ENCODE results near the gene ADD2. TPM values are rescaled to one million over a fixed set of nuclear protein-coding genes. Genes with fewer than 3 reads are reported as not detected.

ADD2 gene
- total RNA-seq, 3 donors from 2014 or later: 0.43 to 4.0 (median 1.1) TPM

DNA sequence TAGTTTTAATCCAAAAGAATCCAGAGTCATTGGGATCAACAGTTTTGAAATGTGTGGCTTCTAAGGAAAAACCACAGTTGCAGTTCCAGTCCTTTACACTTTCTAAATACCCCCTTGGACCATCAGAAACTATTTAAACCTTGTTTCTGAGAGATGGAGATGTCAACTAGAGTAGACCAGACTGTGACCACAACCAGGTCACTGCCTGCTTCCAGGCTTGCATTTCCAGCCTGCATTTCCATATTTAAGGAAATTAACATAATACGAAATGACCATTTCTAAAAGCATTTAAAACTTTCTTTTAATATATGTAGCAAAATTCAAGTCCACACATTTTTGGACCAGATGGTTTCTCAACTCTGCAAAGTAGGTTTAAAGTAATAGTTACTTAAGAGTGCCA is 38.4 kb downstream of the ADD2 start:
- intact Hi-C loops (cut with DNase I, micrococcal nuclease): no loop called here
- no peak for ATAC-seq

DNA sequence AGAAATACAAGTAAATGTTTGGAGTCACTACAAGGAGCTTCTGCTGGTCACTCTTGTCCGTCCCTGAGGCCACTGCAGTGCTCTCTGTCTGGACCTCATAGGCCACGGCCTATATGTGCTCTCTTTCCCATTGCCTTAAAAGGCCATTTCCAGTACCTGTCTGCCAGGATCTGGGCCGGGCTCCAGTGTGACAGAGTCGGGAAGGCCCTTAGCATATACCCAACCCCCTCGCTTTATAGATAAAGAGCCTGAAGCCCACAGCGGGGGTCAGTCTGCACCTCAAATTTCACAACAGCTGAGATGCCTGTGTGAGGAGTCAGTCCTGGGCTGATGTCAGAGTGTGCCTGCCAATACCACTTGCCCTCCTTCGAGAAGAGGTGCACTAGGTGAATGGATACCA is 39.9 kb downstream of the ADD2 start:
- ATAC-seq: no peak
- H3K4me1 ChIP-seq (ENCODE audit: low read depth): no peaks in the 10 kb centered on the region
- DNase-seq: no peak
- H3K4me3 ChIP-seq: no peak overlapping the region
- H3K9me3 ChIP-seq: no peaks in the 10 kb centered on the region
- intact Hi-C loops (cut with DNase I, micrococcal nuclease): no loop called here
- H3K36me3 ChIP-seq (ENCODE audit: low read depth): no peaks in the 10 kb centered on the region
- TF ChIP-seq, protein P1, sequence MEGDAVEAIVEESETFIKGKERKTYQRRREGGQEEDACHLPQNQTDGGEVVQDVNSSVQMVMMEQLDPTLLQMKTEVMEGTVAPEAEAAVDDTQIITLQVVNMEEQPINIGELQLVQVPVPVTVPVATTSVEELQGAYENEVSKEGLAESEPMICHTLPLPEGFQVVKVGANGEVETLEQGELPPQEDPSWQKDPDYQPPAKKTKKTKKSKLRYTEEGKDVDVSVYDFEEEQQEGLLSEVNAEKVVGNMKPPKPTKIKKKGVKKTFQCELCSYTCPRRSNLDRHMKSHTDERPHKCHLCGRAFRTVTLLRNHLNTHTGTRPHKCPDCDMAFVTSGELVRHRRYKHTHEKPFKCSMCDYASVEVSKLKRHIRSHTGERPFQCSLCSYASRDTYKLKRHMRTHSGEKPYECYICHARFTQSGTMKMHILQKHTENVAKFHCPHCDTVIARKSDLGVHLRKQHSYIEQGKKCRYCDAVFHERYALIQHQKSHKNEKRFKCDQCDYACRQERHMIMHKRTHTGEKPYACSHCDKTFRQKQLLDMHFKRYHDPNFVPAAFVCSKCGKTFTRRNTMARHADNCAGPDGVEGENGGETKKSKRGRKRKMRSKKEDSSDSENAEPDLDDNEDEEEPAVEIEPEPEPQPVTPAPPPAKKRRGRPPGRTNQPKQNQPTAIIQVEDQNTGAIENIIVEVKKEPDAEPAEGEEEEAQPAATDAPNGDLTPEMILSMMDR (IDR thresholded peaks at IDR 0.05): no peak

More for the DNA sequence above, 38.4 kb downstream of the ADD2 start:
- Histone ChIP-seq H3K4me3 (no peak overlapping the region), H3K4me1 (ENCODE audit: low read depth) (no peaks in the 10 kb centered on the region), H3K9me3 (no peaks in the 10 kb centered on the region), H3K36me3 (ENCODE audit: low read depth) (no peaks in the 10 kb centered on the region)
- TF ChIP-seq, protein P1 (IDR thresholded peaks at IDR 0.05): no peak
- no peak for DNase-seq

DNA sequence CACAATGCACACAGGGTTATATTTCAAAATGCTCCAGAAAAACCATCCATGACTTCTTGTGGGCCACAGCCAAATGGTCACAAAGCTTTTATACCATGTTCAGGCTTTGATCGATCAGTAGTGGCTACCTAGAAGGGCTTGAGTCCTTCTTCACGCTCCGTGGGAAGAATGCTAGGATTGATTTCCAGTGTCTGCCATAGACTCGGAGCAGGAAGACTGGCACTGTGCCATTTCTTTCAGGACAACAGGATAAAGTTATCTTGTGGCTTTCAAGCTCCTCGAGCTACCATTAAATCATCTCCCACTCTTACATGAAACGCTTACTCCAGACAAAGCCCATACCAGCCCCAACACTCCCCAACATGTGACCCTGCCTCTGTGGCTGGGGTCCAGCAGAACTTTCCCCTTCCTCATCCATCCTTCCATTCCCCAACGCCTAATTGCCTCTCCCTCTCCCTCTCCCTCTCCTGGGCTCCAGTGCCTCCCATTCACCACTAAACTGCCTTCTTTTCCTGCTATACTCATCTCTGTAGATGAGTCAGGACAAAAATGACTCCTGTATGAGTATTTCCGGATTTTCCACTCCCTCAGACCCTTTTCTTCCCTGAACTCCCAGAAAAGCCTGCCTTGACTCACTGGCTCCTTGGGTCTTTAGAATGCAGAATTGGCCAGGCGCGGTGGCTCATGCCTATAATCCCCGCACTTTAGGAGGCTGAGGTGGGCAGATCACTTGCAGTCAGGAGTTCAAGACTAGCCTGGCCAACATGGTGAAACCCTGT is 40.9 kb downstream of the ADD2 start:
- no peaks in the 10 kb centered on the region for H3K9me3 ChIP-seq
- TF ChIP-seq, protein P1 (IDR thresholded peaks at IDR 0.05): no peak
- ATAC-seq (no peak), DNase-seq (no peak)
- H3K36me3 ChIP-seq (ENCODE audit: low read depth): no peaks in the 10 kb centered on the region
- intact Hi-C loops (cut with DNase I, micrococcal nuclease): no loop called here
- H3K4me3 ChIP-seq: no peak overlapping the region
- H3K4me1 ChIP-seq (ENCODE audit: low read depth): no peaks in the 10 kb centered on the region

DNA sequence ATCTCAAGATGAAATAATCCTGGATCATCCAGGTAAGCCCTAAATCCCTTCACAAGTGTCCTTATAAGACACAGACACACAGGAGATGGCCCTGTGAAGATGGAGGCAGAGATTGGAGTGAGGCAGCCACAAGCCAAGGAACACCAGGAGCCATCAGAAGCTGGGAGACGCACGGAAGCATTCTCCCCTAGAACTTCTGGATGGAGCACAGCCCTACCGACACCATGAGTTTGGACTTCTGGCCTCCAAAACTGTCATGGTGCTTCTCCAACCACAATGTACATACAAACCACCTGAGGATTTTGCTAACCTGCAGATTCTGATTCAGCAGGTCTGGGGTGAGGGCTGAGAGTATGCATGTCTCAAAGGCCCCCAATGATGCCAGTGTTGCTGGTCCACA is 42.5 kb downstream of the ADD2 start:
- Histone ChIP-seq H3K4me3 (no peak overlapping the region), H3K36me3 (ENCODE audit: low read depth) (no peaks in the 10 kb centered on the region), H3K4me1 (ENCODE audit: low read depth) (no peaks in the 10 kb centered on the region), H3K9me3 (no peaks in the 10 kb centered on the region)
- no peak for ATAC-seq
- DNase-seq: no peak
- TF ChIP-seq, protein P1 (IDR thresholded peaks at IDR 0.05): no peak
- intact Hi-C loops (cut with DNase I, micrococcal nuclease): no loop called here

DNA sequence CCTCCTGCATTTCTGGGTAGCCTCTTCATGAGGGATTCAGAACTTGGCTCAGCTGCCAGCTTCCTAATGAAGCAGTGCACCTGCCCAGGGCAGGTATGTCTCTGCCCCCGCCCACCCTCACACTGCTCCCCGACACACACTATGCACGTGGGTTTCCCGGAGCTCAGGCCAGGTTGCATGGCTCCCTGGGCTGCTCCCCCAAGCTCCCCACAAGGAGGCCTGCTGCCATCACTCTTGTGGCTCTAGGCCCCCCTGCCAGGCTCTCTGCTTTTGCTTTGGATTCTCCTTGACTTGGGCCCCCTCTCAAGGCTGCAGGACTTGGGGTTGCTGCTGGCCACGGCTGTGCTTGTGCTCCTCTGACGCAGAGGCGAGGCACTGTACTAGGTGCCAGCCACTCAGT is 43.6 kb downstream of the ADD2 start:
- no peak for ATAC-seq

More for the DNA sequence above, 43.6 kb downstream of the ADD2 start:
- intact Hi-C loops (cut with DNase I, micrococcal nuclease): no loop called here
- Histone ChIP-seq H3K4me1 (ENCODE audit: low read depth) (no peaks in the 10 kb centered on the region), H3K4me3 (no peak overlapping the region), H3K9me3 (no peaks in the 10 kb centered on the region), H3K36me3 (ENCODE audit: low read depth) (no peaks in the 10 kb centered on the region)
- TF ChIP-seq, protein P1 (IDR thresholded peaks at IDR 0.05): no peak
- DNase-seq: no peak
